ENCODE results near the gene MPPED1.

MPPED1 gene

DNA sequence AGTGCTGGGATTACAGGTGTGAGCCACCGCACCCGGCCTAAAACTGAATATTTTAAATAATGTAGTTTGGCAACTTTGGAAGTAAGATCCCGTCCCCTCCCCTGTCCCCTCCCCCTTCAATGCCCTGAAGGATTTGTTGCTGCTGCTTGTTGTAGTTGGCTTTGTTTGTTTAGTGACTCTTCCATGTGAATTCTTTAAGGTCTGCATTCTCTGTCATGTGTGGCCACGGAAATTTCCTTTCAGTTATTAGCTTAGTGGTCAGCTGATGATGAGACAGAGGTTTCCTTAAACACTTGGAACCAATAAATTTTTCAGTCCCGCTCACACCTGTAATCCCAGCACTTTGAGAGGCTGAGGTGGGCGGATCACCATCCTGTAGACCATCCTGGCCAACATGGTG lies 109.9 kb downstream of the MPPED1 start:
- no peak overlapping the region for H3K4me3 ChIP-seq (ENCODE audit: low read depth, low read length)
- TF ChIP-seq, protein P1, sequence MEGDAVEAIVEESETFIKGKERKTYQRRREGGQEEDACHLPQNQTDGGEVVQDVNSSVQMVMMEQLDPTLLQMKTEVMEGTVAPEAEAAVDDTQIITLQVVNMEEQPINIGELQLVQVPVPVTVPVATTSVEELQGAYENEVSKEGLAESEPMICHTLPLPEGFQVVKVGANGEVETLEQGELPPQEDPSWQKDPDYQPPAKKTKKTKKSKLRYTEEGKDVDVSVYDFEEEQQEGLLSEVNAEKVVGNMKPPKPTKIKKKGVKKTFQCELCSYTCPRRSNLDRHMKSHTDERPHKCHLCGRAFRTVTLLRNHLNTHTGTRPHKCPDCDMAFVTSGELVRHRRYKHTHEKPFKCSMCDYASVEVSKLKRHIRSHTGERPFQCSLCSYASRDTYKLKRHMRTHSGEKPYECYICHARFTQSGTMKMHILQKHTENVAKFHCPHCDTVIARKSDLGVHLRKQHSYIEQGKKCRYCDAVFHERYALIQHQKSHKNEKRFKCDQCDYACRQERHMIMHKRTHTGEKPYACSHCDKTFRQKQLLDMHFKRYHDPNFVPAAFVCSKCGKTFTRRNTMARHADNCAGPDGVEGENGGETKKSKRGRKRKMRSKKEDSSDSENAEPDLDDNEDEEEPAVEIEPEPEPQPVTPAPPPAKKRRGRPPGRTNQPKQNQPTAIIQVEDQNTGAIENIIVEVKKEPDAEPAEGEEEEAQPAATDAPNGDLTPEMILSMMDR (IDR thresholded peaks at IDR 0.05; ENCODE audit: borderline replicate concordance, insufficient read depth, low read depth, low read length) = no peak

DNA sequence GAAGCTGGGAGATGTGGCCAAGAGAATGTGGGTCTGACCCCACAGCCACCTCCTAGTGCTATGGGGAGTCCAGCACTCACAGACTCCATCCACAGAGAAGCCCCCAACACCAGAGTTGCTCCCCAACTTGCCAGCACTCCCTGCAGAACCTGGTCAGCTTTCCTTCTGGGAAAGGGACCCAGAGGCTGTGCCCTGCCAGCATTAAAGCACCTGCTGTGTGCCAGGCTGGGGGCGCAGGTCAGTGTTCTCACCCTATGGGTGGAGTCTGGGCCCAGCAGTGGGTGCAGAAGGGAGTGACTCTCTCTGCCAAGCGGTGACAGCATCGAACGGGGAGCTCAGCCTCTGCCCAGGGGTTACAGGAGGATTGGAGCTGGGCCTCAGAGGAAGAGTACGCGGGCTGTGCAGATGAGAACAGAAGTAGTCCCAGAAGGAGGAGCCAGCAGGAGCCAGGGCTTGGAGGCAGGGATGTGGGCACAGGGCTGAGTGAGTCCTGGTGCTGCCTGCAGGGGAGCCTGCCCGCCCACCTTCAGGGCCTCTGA lies 114.4 kb downstream of the MPPED1 start:
- TF ChIP-seq, protein P1 (IDR thresholded peaks at IDR 0.05; ENCODE audit: borderline replicate concordance, insufficient read depth, low read depth, low read length) = no peak
- H3K4me3 ChIP-seq (ENCODE audit: low read depth, low read length) = no peak overlapping the region

DNA sequence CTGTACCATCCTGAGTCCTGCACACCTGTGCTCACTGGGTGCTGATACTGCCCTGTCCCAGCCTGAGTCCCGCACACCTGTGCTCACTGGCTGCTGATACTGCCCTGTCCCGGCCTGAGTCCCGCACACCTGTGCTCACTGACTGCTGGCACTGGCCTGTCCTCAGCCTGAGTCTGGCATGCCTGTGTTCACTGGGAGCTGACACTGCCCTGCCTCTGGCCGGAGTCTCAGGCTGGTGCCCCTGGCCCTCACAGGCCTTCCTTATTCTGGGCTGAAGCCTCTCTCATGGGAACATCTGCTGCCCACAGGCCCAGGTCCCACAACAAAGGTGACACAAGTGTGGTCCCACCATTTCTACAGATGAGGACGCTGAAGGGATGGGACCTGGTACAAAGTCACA lies 115.1 kb downstream of the MPPED1 start:
- H3K4me3 ChIP-seq (ENCODE audit: low read depth, low read length) = no peak overlapping the region
- TF ChIP-seq, protein P1 (IDR thresholded peaks at IDR 0.05; ENCODE audit: borderline replicate concordance, insufficient read depth, low read depth, low read length) = no peak

DNA sequence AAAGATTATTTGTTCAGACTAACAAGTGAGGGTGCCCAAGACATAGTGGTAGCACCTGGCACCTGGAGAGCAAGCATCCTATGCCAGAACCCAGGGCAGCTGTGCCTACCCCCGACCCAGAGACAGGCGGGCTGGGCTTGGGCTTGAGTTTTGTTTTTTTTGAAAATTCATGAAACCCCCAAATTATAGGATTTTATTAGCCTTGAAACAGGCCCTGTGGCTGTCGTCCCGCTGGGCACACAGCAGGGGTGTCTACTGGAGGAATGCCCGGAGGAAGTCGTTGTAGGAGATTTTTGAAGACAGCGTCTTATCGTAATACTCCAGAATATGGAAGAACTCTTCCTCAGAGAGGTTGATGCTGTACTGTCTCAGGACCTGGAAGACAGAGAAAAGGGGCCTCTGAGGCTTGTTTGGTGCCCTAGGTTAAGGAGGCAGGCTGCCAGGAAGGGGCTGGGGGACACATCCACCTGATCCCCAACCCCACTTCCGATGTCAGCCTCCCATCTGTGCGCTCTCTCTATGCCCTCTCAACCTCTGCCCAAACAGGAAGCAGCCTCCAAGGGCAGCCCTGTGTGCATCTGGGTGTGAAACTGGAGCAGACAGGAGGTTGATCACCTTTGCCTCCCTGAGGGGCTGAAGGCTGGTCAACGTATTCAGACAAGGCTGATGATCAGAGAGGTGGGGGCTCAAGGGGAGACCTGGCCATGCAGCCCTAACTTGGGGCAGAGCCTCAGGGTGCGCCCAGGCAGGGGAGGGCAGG lies 117.0 kb downstream of the MPPED1 start:
- TF ChIP-seq, protein P1 (IDR thresholded peaks at IDR 0.05; ENCODE audit: borderline replicate concordance, insufficient read depth, low read depth, low read length) = no peak

DNA sequence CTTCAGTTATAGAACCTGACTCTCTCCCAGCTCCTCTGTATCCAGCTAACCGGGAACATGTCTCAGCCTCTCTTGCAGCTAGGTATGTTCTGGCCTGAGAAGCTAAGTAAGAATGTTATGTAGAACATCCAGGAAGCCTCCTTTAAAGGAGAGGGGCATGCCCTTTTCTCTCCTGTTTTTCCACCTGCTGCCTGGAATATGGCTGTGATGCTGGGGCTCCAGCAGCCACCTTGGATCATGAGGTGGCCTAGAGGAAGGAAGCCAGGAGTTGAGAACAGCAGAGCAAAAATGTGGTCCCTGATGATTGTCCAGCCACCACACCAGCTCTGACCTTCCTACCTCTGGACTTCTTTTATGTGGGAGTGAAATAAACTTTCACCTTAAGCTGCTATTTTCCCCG lies 117.6 kb downstream of the MPPED1 start:
- TF ChIP-seq, protein P1 (IDR thresholded peaks at IDR 0.05; ENCODE audit: borderline replicate concordance, insufficient read depth, low read depth, low read length) = no peak
- H3K4me3 ChIP-seq (ENCODE audit: low read depth, low read length) = no peak overlapping the region

More for the DNA sequence above, 117.0 kb downstream of the MPPED1 start:
- no peak overlapping the region for H3K4me3 ChIP-seq (ENCODE audit: low read depth, low read length)

DNA sequence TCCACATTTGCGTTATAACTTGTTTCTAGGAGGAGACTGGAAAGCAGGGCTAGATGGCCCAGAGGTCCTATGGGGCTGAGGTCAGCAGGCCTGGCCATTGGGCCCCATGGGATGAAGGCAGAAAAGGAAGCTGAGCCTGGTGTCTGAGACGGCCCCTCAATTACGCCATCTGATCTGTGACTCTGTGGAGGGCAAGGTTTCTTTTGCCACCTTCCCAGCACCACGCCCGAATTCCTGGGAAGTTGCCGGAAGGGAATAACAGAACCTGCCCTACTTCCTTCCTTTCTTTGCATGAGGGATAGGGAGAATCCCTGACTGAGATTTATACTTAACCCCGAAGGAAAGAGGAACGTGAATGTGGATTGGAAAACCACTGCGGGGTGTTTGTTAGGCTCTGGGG lies 118.1 kb downstream of the MPPED1 start:
- TF ChIP-seq, protein P1 (IDR thresholded peaks at IDR 0.05; ENCODE audit: borderline replicate concordance, insufficient read depth, low read depth, low read length) = no peak
- H3K4me3 ChIP-seq (ENCODE audit: low read depth, low read length) = no peak overlapping the region

All from GM12875 (cell line).